ENCODE measurements around the gene MACROD2. TPM values are rescaled to one million over a fixed set of nuclear protein-coding genes. Genes with fewer than 3 reads are reported as not detected.

MACROD2 gene
- polyA plus RNA-seq, 1 experiment = 0.47 TPM

DNA sequence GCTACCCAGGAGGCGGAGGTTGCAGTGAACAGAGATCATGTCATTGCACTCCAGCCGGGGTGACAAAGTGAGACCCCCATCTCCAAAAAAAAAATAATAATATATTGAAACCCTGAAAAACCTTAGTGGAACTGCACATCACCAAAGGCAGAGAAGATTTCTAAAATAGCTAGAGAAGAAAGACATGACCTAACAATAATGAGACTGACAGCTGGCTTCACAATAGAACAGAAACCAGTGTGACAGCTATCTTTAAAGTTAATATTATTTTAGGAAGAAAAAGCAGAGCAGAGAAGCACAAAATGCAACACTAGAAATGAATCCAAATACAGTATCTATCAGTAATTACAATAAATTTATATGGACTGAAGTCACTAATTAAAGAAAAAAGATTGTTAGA, 409.2 kb downstream of the MACROD2 start:
- H3K4me3 ChIP-seq (ENCODE audit: low read depth, low read length) = no peak overlapping the region
- TF ChIP-seq, protein P1, sequence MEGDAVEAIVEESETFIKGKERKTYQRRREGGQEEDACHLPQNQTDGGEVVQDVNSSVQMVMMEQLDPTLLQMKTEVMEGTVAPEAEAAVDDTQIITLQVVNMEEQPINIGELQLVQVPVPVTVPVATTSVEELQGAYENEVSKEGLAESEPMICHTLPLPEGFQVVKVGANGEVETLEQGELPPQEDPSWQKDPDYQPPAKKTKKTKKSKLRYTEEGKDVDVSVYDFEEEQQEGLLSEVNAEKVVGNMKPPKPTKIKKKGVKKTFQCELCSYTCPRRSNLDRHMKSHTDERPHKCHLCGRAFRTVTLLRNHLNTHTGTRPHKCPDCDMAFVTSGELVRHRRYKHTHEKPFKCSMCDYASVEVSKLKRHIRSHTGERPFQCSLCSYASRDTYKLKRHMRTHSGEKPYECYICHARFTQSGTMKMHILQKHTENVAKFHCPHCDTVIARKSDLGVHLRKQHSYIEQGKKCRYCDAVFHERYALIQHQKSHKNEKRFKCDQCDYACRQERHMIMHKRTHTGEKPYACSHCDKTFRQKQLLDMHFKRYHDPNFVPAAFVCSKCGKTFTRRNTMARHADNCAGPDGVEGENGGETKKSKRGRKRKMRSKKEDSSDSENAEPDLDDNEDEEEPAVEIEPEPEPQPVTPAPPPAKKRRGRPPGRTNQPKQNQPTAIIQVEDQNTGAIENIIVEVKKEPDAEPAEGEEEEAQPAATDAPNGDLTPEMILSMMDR (IDR thresholded peaks at IDR 0.05; ENCODE audit: insufficient read depth, low read depth, low read length) = no peak
- DNase-seq (ENCODE audit: low read depth) = no peak
- no peaks in the 10 kb centered on the region for H3K27me3 ChIP-seq (ENCODE audit: control insufficient read depth, insufficient read depth, low read length)
- ChIA-PET POLR2A (no interaction called here), CTCF (interaction anchor here (0.6 to 0.8 kb wide), 2 partner anchors 9 to 512 kb away, joined by 3 read pairs; no protein-coding TSS in a partner anchor)
- H3K36me3 ChIP-seq (ENCODE audit: control insufficient read depth, insufficient read depth, low read length) = no peaks in the 10 kb centered on the region

DNA sequence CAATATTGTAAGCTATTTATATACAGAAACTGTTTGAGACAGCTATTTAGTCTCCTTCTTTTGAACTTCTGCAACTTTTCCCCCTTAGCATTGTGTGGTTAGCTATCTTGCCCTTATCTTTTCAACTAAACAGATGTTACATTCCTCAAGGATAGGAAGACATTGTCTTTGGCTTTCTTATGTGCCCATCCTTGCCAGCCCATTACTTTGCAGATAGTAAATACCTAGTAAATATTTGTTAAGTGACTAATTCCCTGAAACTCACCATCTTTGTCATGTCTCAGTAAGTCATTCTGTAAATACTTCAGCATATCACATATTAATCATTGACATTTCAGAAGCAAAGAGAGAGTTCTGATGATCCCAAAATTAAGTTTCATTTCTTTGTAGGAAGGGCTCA, 411.2 kb downstream of the MACROD2 start:
- TF ChIP-seq, protein P1 (IDR thresholded peaks at IDR 0.05; ENCODE audit: insufficient read depth, low read depth, low read length) = no peak
- peak; percentile 35 for DNase-seq (ENCODE audit: low read depth)

DNA sequence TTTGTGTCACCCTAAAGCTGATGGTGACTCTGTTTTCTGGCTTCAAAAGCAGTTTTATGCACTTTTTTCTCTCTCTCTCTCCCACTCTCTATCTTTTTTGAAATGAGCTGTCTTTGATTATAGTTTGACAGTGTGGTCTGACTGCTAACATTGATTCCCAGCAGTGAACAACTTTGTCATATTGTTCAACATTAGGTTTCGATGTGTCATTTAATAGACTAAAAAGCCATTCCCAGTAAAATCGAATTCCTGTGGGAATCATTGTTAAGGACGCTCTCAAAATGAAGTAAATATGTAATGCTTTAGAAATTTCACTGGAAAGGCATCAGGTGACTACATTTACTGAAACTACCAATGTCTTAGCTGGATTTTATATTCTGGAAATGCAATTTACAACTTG, 412.0 kb downstream of the MACROD2 start:
- Histone ChIP-seq H3K4me3 (ENCODE audit: low read depth, low read length) (no peak overlapping the region), H3K27me3 (ENCODE audit: control insufficient read depth, insufficient read depth, low read length) (no peaks in the 10 kb centered on the region), H3K36me3 (ENCODE audit: control insufficient read depth, insufficient read depth, low read length) (no peaks in the 10 kb centered on the region)
- TF ChIP-seq, protein P1 (IDR thresholded peaks at IDR 0.05; ENCODE audit: insufficient read depth, low read depth, low read length) = no peak
- no peak for DNase-seq (ENCODE audit: low read depth)
- ChIA-PET CTCF (interaction anchor here (0.5 to 1.2 kb wide), 2 partner anchors 8 to 430 kb away, joined by 3 to 4 read pairs; no protein-coding TSS in a partner anchor), POLR2A (no interaction called here)

More for the DNA sequence above, 411.2 kb downstream of the MACROD2 start:
- Histone ChIP-seq H3K4me3 (ENCODE audit: low read depth, low read length) (no peak overlapping the region), H3K36me3 (ENCODE audit: control insufficient read depth, insufficient read depth, low read length) (no peaks in the 10 kb centered on the region), H3K27me3 (ENCODE audit: control insufficient read depth, insufficient read depth, low read length) (no peaks in the 10 kb centered on the region)
- POLR2A ChIA-PET = no interaction called here
- CTCF ChIA-PET = no interaction called here

DNA sequence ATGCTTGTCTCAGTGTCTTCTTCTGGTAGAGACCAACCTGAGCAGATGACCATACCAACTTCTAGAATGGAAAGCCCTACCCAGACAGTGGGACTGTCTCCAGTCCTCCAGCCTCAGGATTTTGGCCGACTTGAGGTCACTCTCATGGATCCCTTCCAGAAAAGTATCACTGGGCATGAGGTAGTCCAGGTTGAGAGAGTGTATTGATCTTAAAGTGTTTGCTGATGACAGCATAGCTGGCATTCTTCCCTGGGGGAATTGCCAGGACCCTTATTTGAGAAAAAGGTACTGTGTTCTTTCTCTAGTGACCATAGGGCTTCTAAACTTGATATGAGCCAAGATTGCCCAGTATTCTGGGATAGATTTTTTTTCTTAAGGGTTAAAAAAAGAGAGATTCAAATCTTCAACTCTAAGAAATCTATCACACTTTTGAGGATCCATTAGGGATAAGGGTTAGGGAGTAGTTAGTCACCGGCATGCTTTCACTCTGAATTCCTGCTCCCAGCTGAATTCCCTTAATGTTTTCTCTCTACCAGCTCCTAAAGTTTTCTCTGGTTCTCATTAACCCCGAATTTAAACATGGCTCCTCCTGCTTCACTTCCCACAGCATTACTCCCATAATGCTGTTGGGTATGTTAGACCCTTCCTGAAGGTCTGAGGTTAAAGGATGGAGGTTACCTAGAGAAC, 415.7 kb downstream of the MACROD2 start:
- Histone ChIP-seq H3K27me3 (ENCODE audit: control insufficient read depth, insufficient read depth, low read length) (no peaks in the 10 kb centered on the region), H3K4me3 (ENCODE audit: low read depth, low read length) (no peak overlapping the region), H3K36me3 (ENCODE audit: control insufficient read depth, insufficient read depth, low read length) (no peaks in the 10 kb centered on the region)
- TF ChIP-seq, protein P1 (IDR thresholded peaks at IDR 0.05; ENCODE audit: insufficient read depth, low read depth, low read length) = no peak
- ChIA-PET CTCF (no interaction called here), POLR2A (no interaction called here)
- DNase-seq (ENCODE audit: low read depth) = no peak

DNA sequence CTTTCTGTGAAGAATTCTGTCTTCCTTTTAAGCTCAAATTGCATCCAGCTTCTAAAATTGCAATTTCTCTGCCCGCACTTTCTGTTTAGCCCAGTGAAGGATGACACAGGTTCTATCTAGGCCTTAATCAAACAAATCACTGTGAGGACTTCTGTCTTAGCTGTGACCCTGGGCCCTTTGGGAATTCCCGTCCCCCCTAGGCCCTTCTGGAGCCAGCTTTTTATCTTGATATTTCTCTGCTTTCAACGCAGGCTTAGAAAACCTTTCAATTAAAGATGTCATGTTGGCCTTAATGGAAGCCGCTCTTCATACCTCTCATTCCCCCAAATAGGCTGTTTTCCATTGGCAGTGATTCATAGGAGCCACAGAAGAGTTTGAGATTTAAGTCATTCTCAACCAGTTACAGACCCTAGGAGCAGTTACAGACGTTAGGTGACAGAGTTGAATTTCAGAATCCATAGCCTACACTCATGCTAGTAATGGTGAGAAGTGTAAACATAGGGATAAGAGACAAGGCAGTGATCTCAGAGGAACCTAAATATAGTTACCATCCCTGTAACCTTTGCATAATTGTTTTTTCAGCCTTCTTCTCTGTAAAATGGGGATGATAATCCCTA, 416.9 kb downstream of the MACROD2 start:
- DNase-seq (ENCODE audit: low read depth) = no peak
- H3K36me3 ChIP-seq (ENCODE audit: control insufficient read depth, insufficient read depth, low read length) = no peaks in the 10 kb centered on the region

More for the DNA sequence above, 416.9 kb downstream of the MACROD2 start:
- H3K27me3 ChIP-seq (ENCODE audit: control insufficient read depth, insufficient read depth, low read length) = no peaks in the 10 kb centered on the region
- ChIA-PET CTCF (interaction anchor here (0.9 kb wide), 1 partner anchor 16 kb away, joined by 3 read pairs; no protein-coding TSS in a partner anchor), POLR2A (no interaction called here)
- no peak overlapping the region for H3K4me3 ChIP-seq (ENCODE audit: low read depth, low read length)
- TF ChIP-seq, protein P1 (IDR thresholded peaks at IDR 0.05; ENCODE audit: insufficient read depth, low read depth, low read length) = no peak

Measured in BJ (cell line).